Spleen (tissue), 11 donors: ENCODE results near the gene SGK2. TPM values are rescaled to one million over a fixed set of nuclear protein-coding genes. Genes with fewer than 3 reads are reported as not detected.

Experiments used
- DNase-seq: peaks from one replicate; pipeline ENCODE4 v3.0.0-alpha.2; 2020
- H3K27ac ChIP-seq, 8 donors: fragments of 200-600 bp; sonication (generic) in 7 of 8; 1 replicate in 4 of 8; 2 replicates in 4 of 8; pipeline versions ENCODE4 v1.5.0 to v1.8.0; 2016 to 2021; ENCODE audit warnings: inconsistent platforms in 4 of 8, mild to moderate bottlenecking in 4 of 8, moderate library complexity in 1 of 8
- H3K27me3 ChIP-seq, 7 donors: fragments of 200-600 bp; sonication (generic) in 6 of 7; replicated peaks in 1 of 7; 1 replicate in 4 of 7; 2 replicates in 3 of 7; pipeline versions ENCODE4 v1.5.0 to v1.8.0; 2016 to 2021; ENCODE audit warnings: inconsistent platforms in 3 of 7, mild to moderate bottlenecking in 1 of 7
- H3K36me3 ChIP-seq, 6 donors: fragments of 200-600 bp; sonication (generic) in 5 of 6; 1 replicate in 4 of 6; 2 replicates in 2 of 6; pipeline versions ENCODE4 v1.5.0 to v1.8.0; 2016 to 2021; ENCODE audit warnings: inconsistent platforms in 2 of 6
- H3K4me1 ChIP-seq, 6 donors: fragments of 200-600 bp; sonication (generic) in 5 of 6; 1 replicate in 3 of 6; 2 replicates in 3 of 6; pipeline versions ENCODE4 v1.5.0 to v1.8.0; 2016 to 2021; ENCODE audit warnings: inconsistent platforms in 3 of 6
- H3K4me3 ChIP-seq, 8 donors: fragments of 200-600 bp; sonication (generic) in 7 of 8; 1 replicate in 4 of 8; 2 replicates in 4 of 8; pipeline versions ENCODE4 v1.5.0 to v1.8.0; 2016 to 2021; ENCODE audit warnings: inconsistent platforms in 4 of 8, mild to moderate bottlenecking in 4 of 8, moderate library complexity in 2 of 8
- H3K9me3 ChIP-seq, 8 donors: fragments of 200-600 bp; sonication (generic) in 7 of 8; 1 replicate in 4 of 8; 2 replicates in 4 of 8; pipeline versions ENCODE4 v1.5.0 to v1.8.0; 2016 to 2021; ENCODE audit warnings: inconsistent platforms in 4 of 8
- POLR2A ChIP-seq, 3 donors: fragments of 450-650 bp; IDR thresholded peaks; one replicate each; pipeline ENCODE4 v1.5.1; 2017; ENCODE audit warnings: antibody characterized with exemption in 3 of 3, mild to moderate bottlenecking in 1 of 3
- POLR2AphosphoS5 ChIP-seq, 3 donors: sonication (generic); formaldehyde crosslinking; IDR thresholded peaks; one replicate each; pipeline ENCODE4 v1.5.1; 2017; ENCODE audit warnings: antibody characterized with exemption in 3 of 3
- WGBS, 5 donors: extraction: QIAGEN DNeasy Blood & Tissue Kit in 3 of 5; methylation state at CpG; one replicate each; pipeline versions ENCODE4 v1.1.5 to v1.1.7; 2013 to 2018; 5-methylcytosine and 5-hydroxymethylcytosine counted together
- intact Hi-C: fragments of 100-400 bp; cut with DNase I; formaldehyde crosslinking; loops from one replicate; pipeline ENCODE4 v1.15.0; 2023; ENCODE audit warnings: low total_unique reads
- polyA plus RNA-seq, 3 donors: library from polyadenylated mRNA; stranded (reverse); fragments of 200-250 nt; gene quantifications; one replicate each; pipeline ENCODE4 v1.2.1, GENCODE V29; 2013
- total RNA-seq, 7 donors: library from RNA; depleted of rRNA in 3 of 7; stranded (reverse); fragments of >200 nt in 3 of 7; fragmentation: NEBNext Ultra II Directional in 4 of 7; extraction: Animal tissue kit (Norgen Biotek cat#: 25700) in 4 of 7; gene quantifications; one replicate each; pipeline versions ENCODE4 v1.1.0 to v1.2.1, GENCODE V29; 2016 to 2021
- TF ChIP-seq, protein P1 (sequence below), 11 experiments: fragments of 200-600 bp in 7 of 11; fragments of 450-650 bp in 4 of 11; sonication (generic) in 4 of 11; IDR thresholded peaks in 8 of 11; conservative IDR thresholded peaks in 3 of 11; 1 replicate in 7 of 11; 2 replicates in 4 of 11; pipeline versions ENCODE4 v1.4.0 to v1.8.0; 2016 to 2021; ENCODE audit warnings: antibody characterized with exemption in 11 of 11, inconsistent platforms in 4 of 11, mild to moderate bottlenecking in 1 of 11
- donor health status: healthy with polysubstance abuse.
- donor health status: DM: no; HTN: no; CAD: no; lungs with moderate emphysema.
- donor health status: DM: no; HTN: no; CAD: no.
- donor health status: Bipolar disorder and iron deficiency.
- donor health status: healthy.
- donor health status: DM: no; HTN: no; CAD: no.
- donor health status: DM: yes; HTN: yes; CAD: no.

The SGK2 gene
- total and polyA plus RNA-seq, 10 donors, result 0.50 to 3.1 (median 0.99) TPM

DNA sequence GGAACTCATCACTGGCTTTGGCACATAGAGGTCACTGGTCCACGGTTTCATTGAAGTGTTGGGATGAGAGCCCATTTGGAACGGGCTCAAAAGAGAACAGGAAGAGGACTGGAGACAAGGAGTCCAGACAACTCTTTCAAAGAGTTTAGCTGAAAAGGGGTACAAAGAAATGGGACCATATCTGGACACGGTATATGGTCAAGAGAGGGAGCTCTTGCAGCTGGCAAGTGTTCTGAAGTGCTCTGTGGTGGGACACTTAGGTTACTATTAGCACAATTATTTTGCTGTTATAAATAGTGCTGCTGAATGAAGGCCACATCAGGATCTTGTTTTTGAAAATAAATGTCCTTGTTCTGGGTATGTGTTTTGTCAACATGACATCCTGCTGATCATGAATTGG lies 4.6 kb downstream of the SGK2 start:
- WGBS, 5 donors, result 31 to 54% (median 40%) methylated on average over 3 of the region's 3 CpGs
- no peak for TF ChIP-seq POLR2A (IDR thresholded peaks at IDR 0.05)
- TF ChIP-seq, protein P1, sequence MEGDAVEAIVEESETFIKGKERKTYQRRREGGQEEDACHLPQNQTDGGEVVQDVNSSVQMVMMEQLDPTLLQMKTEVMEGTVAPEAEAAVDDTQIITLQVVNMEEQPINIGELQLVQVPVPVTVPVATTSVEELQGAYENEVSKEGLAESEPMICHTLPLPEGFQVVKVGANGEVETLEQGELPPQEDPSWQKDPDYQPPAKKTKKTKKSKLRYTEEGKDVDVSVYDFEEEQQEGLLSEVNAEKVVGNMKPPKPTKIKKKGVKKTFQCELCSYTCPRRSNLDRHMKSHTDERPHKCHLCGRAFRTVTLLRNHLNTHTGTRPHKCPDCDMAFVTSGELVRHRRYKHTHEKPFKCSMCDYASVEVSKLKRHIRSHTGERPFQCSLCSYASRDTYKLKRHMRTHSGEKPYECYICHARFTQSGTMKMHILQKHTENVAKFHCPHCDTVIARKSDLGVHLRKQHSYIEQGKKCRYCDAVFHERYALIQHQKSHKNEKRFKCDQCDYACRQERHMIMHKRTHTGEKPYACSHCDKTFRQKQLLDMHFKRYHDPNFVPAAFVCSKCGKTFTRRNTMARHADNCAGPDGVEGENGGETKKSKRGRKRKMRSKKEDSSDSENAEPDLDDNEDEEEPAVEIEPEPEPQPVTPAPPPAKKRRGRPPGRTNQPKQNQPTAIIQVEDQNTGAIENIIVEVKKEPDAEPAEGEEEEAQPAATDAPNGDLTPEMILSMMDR (IDR thresholded peaks at IDR 0.05 in 8 of 11, conservative IDR thresholded peaks at IDR 0.05 in 3 of 11), result no peak
- TF ChIP-seq POLR2AphosphoS5 (IDR thresholded peaks at IDR 0.05), result no peak
- peaks cover 0 to 5% (median 0%) of the 10 kb centered on the region in 6 donors for H3K4me1 ChIP-seq
- peak overlapping the region in 3 of 8 donors; percentile 24 to 27 (median 26) for H3K27ac ChIP-seq
- no peak overlapping the region for H3K4me3 ChIP-seq
- no peaks in the 10 kb centered on the region for H3K27me3 ChIP-seq
- H3K9me3 ChIP-seq, result no peaks in the 10 kb centered on the region
- no peak for DNase-seq
- H3K36me3 ChIP-seq, result no peaks in the 10 kb centered on the region
- intact Hi-C loops, result no loop called here

DNA sequence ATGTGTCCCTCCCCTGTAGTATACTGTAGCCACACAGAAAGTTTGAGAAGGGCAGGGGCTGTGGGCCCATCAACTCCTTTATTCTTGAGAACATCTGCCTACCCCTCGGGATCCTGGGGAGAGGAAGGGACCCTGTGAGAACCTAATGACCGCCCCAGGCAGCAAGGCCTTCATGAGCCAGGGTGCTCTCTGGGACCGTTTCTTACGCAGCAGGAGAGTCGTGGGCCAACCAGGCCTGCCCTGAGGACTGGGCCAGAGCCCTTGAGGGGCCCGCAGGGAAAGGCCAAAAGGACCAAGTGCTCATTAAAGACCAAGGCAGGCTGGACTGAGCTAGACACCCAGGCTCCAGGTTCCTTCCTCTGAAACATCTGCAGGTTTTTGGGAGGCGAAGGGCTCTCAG lies 5.2 kb downstream of the SGK2 start:
- no peaks in the 10 kb centered on the region for H3K4me1 ChIP-seq
- intact Hi-C loops, result no loop called here
- peak overlapping the region in 4 of 8 donors; percentile 5 to 27 (median 25) for H3K27ac ChIP-seq
- DNase-seq, result no peak
- WGBS, 5 donors, result 86 to 98% (median 95%) methylated on average over 7 of the region's 7 CpGs
- H3K9me3 ChIP-seq, result no peaks in the 10 kb centered on the region
- TF ChIP-seq, protein P1 (IDR thresholded peaks at IDR 0.05 in 8 of 11, conservative IDR thresholded peaks at IDR 0.05 in 3 of 11), result no peak
- TF ChIP-seq POLR2A (IDR thresholded peaks at IDR 0.05) (no peak), POLR2AphosphoS5 (IDR thresholded peaks at IDR 0.05) (no peak)
- H3K36me3 ChIP-seq, result no peaks in the 10 kb centered on the region
- no peaks in the 10 kb centered on the region for H3K27me3 ChIP-seq
- no peak overlapping the region for H3K4me3 ChIP-seq

DNA sequence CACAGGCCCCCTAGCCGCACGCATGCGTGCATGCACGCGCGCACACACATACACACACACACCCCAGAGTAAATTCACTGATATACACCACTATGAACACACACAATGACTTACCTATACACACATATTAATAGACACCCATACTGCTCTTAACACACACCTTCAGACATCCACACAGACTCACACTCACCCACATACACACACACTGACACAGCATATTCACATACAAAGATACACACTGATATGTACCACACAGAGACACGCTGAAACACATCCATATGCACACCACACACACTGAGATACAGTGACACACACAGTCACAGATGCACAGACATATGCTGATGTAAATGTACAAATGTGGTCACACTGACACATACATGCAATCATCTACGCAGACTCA lies 5.6 kb downstream of the SGK2 start:
- Histone ChIP-seq H3K4me1 (no peaks in the 10 kb centered on the region), H3K27me3 (no peaks in the 10 kb centered on the region), H3K27ac (no peak overlapping the region), H3K9me3 (no peaks in the 10 kb centered on the region), H3K4me3 (no peak overlapping the region), H3K36me3 (no peaks in the 10 kb centered on the region)
- DNase-seq, result no peak
- WGBS, 5 donors, result 96 to 100% (median 98%) methylated on average over 8 of the region's 8 CpGs
- TF ChIP-seq POLR2A (IDR thresholded peaks at IDR 0.05) (no peak), POLR2AphosphoS5 (IDR thresholded peaks at IDR 0.05) (no peak)
- TF ChIP-seq, protein P1 (IDR thresholded peaks at IDR 0.05 in 8 of 11, conservative IDR thresholded peaks at IDR 0.05 in 3 of 11), result no peak
- intact Hi-C loops, result no loop called here

DNA sequence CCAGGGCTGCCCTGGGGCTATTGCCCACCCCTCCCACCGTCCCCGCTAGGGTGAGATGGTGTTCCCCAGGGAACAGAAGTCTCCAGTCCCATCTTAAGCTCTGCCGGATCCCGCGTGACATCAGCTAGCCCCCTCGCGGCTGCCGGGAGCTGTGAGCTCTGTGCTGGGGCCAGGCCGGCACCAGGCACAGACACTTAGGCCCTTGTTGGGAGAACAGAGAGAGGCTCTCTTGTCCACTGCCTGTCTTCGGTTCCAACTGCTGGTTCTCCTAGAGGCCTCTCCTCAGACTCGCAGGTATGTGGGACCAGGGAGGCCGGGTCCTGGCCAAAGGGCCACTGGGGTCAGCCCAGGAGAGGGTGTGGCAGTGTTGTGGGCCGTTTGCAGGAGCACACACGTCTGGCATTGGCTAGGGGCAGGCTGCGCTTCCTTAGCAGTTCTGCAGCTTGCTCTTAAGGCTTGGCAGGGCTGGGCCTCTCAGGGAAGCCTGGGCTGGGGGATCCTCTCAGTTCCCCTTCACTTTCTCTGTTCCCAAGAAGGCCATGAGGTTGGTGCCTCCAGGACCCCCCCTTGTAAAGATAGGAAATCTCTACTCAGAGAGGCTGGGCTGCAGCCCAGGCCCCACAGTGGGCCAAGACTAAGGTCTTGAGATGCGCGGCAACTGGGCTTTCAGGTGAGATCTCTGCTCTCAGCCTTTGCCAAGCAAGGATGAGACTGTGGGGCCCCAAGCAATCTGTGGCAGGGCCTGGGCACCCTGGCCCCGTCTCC lies 6.3 kb downstream of the SGK2 start:
- no peaks in the 10 kb centered on the region for H3K9me3 ChIP-seq
- WGBS, 5 donors, result 88 to 90% (median 89%) methylated on average over 13 to 18 of the region's 18 CpGs

More for the DNA sequence above, 6.3 kb downstream of the SGK2 start:
- Histone ChIP-seq H3K27me3 (no peaks in the 10 kb centered on the region), H3K36me3 (no peaks in the 10 kb centered on the region), H3K4me3 (no peak overlapping the region), H3K4me1 (no peaks in the 10 kb centered on the region), H3K27ac (no peak overlapping the region)
- intact Hi-C loops, result no loop called here
- TF ChIP-seq POLR2A (IDR thresholded peaks at IDR 0.05) (no peak), POLR2AphosphoS5 (IDR thresholded peaks at IDR 0.05) (no peak)
- TF ChIP-seq, protein P1 (IDR thresholded peaks at IDR 0.05 in 8 of 11, conservative IDR thresholded peaks at IDR 0.05 in 3 of 11), result no peak
- no peak for DNase-seq
